D721Med (cell line): ENCODE measurements around the gene ESPNL.
A peak's percentile ranks its signal among the peaks of the same experiment; 100 is the strongest.

Experiments used
- DNase-seq: peaks from one replicate; pipeline ENCODE4 v3.0.0; 2011; ENCODE audit warnings: low spot score; ENCODE audit not compliant: insufficient read length
- FAIRE-seq: peaks from 2 replicates; lab custom pipeline; 2011; peaks lifted over from hg19 to GRCh38; lab: Jason Lieb, UNC
- TF ChIP-seq, protein P1 (sequence below): IDR thresholded peaks from 2 replicates; pipeline ENCODE4 v1.5.1; 2012; ENCODE audit warnings: mild to moderate bottlenecking, control low read depth; ENCODE audit not compliant: insufficient read depth; ENCODE audit errors: missing control alignments

The ESPNL gene

DNA sequence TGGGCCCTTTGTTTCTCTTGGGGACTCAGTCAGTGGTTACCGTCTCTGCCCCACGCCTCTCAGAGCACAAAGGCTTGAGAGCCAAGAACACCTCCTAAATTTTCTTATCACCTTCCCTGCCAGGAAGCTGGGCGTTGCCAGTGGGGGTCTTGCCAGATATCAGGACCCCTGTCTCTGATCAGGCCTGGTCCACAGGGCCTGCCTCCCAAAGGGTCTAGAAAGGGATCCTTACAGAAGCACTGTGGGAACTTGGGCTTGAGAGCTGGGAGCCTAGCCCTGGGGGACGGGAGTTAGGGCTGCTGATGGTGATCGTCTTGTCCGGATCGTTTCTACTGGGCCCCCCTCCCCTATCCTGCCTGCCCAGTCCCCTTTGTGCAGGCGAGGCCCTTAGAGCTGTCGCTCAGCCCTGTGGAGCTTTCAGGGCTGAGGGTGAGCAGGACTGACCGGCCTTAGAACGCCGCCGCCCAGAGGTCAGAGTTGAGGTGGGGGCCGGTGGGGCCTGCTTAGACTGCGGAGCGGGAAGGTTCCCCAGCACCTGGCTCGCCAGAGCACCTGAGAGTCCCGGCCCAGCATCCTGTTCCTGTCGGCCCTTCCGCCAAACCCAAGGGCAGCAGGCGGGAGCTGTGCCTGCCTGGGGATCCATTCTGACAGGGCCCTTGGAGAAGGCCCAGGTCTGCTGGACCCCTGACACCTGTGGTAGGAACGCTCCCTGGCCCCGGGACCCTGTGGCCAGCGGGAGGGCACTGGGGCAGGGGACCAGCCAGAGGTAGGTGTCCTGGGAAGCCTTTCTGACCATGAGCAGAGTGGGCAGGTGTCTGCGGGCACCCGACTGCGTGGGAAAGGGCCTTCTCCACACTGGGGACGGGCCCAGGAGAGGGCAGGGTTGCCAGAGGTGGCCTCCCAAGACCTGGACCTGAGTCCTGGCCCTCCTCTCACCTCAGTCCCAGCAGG is 956 bp downstream of the ESPNL start:
- DNase-seq = peak; percentile 15
- TF ChIP-seq, protein P1, sequence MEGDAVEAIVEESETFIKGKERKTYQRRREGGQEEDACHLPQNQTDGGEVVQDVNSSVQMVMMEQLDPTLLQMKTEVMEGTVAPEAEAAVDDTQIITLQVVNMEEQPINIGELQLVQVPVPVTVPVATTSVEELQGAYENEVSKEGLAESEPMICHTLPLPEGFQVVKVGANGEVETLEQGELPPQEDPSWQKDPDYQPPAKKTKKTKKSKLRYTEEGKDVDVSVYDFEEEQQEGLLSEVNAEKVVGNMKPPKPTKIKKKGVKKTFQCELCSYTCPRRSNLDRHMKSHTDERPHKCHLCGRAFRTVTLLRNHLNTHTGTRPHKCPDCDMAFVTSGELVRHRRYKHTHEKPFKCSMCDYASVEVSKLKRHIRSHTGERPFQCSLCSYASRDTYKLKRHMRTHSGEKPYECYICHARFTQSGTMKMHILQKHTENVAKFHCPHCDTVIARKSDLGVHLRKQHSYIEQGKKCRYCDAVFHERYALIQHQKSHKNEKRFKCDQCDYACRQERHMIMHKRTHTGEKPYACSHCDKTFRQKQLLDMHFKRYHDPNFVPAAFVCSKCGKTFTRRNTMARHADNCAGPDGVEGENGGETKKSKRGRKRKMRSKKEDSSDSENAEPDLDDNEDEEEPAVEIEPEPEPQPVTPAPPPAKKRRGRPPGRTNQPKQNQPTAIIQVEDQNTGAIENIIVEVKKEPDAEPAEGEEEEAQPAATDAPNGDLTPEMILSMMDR = no peak
- no peak for FAIRE-seq

DNA sequence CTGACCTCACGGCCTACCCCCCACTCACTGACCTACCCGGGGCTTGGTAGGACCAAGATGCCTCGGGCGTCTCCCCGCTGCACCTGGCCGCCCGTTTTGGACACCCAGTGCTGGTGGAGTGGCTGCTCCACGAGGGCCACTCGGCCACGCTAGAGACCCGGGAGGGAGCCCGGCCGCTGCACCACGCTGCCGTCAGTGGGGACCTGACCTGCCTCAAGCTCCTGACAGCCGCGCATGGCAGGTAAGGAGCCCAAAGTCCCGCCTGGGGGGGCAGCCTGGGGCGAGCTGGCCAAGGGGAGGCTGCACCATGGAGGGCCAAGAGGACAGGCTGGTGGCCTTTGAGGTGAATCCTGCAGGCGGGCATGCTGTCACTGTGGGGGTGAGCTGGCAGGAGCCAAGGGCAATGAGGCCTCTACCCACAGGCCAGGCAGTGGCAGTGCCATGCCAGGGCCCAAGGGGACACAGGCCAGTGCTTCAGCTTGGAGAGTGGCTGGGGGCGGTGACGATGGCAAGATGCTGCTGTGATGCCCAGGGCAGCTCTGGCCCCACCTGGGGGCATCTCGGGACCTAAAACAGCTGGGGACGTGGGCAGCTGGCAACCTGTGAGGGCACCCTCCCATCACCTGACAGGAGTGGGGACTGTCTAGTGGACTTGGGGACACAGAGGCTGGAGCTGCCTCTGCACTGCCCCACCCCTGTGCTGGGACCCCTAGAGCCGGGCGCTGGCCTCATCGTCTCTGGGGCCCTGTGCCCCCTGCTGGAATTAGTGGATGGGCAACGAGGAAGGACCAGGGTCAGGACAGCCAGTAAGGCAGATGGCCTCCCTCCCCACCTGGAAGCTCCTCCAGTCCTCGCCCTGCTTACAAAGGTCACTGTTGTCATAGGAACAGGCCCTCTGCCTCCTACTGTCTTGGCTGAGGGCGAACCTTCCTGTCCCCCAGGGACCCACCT is 2.0 kb downstream of the ESPNL start:
- peak; percentile 28 for DNase-seq
- TF ChIP-seq, protein P1 = no peak
- FAIRE-seq = no peak

DNA sequence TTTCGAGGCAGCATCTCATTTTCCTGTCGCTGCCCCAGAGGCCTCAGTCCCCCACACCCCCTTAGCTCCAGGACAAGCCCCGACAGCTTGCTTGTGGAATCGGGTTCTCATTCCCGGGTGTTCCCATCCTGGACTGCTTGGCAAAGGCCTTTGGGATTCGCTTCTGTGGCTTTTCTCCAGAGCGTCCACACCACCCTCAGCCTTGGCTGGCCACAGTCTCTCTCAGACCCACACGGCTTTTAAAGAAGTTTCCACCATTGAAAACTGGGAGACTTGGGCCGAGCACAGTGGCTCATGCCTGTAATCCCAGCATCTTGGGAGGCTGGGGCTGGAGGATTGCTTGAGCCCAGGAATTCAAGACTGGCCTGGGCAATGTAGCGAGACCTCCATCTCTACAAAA is 2.7 kb downstream of the ESPNL start:
- DNase-seq (no peak), FAIRE-seq (no peak)
- TF ChIP-seq, protein P1 = no peak

DNA sequence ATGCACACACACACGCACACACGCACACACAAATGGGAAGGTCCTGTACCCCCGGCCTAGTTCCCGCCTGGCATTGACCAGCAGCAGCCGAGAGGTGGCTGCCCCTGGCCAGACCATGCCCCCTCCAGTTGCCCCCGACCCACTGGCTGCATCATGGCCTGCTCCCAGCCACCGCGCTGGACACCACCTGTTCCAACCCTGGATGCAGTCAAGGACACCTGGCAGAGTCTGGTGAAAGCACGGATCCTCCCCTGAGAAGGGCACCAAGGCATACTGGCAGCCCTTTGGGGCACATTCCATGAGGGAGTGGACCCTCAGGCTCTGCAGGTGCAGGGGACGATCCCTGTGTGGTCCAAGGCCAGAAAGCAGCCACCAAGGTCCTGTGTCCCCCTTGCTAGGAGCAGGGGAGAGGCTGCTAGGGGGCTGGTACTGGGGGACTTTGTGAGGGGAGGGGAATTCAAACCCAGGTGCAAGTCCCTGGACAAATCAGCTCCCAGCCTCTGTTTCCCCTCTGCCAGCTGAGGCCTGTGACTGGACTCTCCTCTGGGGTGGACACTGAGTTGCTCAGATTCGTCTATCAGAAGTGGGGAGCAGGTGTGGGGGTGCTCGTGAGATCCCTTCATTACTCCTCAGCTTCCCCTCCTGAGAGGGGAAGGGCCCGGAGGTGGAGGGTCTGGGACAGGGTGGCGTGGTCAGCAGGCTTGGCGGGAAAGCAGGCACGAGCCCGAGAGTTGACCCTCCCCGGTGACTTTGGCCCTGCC is 3.5 kb downstream of the ESPNL start:
- DNase-seq = peak; percentile 12
- FAIRE-seq = no peak
- TF ChIP-seq, protein P1 = no peak

DNA sequence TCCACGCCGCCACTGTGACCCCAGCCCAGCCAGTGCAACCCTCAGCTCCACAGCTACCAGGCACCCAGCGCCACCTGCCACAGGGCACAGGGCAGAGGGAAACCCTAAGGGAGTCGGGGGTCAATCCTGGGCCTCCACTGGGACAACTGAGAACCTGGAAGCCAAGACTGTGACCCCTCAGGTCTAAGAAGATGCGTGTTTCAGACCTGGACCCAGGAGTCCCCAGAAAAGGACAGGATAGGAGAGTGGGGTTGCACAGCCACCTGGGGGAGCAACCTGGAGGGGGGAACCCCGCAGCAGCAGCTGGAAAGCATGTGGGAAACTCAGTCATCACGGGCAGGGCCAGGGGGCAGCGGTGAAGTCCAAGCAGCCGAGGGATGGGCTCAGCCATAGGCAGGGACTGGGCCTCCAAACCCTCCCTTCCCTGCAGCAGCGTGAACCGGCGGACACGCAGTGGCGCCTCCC is 4.1 kb downstream of the ESPNL start:
- TF ChIP-seq, protein P1 = no peak
- FAIRE-seq (no peak), DNase-seq (no peak)

DNA sequence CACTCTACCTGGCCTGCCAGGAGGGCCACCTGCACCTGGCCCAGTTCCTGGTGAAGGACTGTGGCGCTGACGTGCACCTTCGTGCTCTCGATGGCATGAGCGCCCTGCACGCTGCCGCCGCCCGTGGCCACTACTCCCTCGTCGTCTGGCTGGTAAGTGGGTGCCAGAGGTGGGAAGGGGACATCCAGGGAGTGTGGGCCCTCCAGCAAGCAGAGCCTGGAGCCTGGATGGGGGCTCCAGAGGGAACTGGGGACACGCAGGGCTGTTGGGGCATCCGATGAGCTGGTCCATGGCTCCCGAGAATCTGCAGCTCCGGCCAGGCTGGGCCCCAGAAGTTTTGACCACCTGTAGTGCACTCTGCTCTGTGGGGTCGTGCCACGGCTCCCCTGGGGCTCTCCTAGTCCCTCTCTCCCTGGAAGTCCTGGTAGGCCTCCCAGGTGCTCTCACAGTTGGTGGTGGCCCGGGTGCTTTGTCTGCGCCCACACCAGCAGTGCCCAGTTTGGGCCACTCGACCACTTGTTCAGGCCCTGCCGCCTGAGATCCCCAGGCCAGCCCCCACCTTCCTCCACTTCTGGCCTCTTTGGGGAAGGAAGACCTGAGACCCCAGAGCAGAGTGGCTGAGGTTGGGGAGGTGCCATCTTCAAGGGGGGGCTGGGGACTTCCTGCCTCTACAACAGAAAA is 4.7 kb downstream of the ESPNL start:
- DNase-seq (no peak), FAIRE-seq (no peak)
- TF ChIP-seq, protein P1 = no peak
